Peyer's patch (tissue), 4 donors: ENCODE measurements around the gene JPT2.

Experiments used
- CTCF ChIP-seq, 6 experiments: fragments of 450-650 bp in 4 of 6; fragments of 200-600 bp in 2 of 6; sonication (generic) in 1 of 6; IDR thresholded peaks; one replicate each; pipeline ENCODE4 v1.5.1; 2017 to 2019; ENCODE audit warnings: antibody characterized with exemption in 6 of 6, mild to moderate bottlenecking in 3 of 6, moderate library complexity in 1 of 6
- POLR2A ChIP-seq, 2 donors: fragments of 450-650 bp; IDR thresholded peaks; one replicate each; pipeline ENCODE4 v1.5.1; 2017; ENCODE audit warnings: antibody characterized with exemption in 2 of 2, mild to moderate bottlenecking in 2 of 2, moderate library complexity in 2 of 2

GRCh38 chr16:1681032-1681431, 3.0 kb downstream of the JPT2 start:
- TF ChIP-seq POLR2A (IDR thresholded peaks at IDR 0.05) (no peak), CTCF (IDR thresholded peaks at IDR 0.05) (no peak)
